GM12873 (cell line): ENCODE results near the gene CCDC182.
A peak's percentile ranks its signal among the peaks of the same experiment; 100 is the strongest.

Source experiments
- CTCF ChIP-seq: IDR thresholded peaks from 2 replicates; pipeline ENCODE4 v1.5.1; 2012; ENCODE audit warnings: low read depth, mild to moderate bottlenecking, moderate library complexity, low read length, control low read depth; ENCODE audit not compliant: insufficient read depth; ENCODE audit errors: missing control alignments

Gene CCDC182

GRCh38 chr17:57721967-57722703 is 23.0 kb downstream of the CCDC182 start:
- no peak for TF ChIP-seq CTCF

GRCh38 chr17:57720386-57721035 is 24.6 kb downstream of the CCDC182 start:
- TF ChIP-seq CTCF, result no peak

- no peak for TF ChIP-seq CTCF
These were observed 26.2 kb downstream of the CCDC182 start for GRCh38 chr17:57718878-57719277.

- TF ChIP-seq CTCF, result no peak
These were observed 29.1 kb downstream of the CCDC182 start for GRCh38 chr17:57715981-57716380.

GRCh38 chr17:57714665-57715180 is 30.4 kb downstream of the CCDC182 start:
- TF ChIP-seq CTCF, result no peak

- TF ChIP-seq CTCF, result no peak
These were observed 32.0 kb downstream of the CCDC182 start for GRCh38 chr17:57713140-57713539.

GRCh38 chr17:57708410-57708809 is 36.7 kb downstream of the CCDC182 start:
- peak; percentile 6 for TF ChIP-seq CTCF
